PC-9 (cell line): ENCODE results near the gene TSSK6. TPM values are rescaled to one million over a fixed set of nuclear protein-coding genes. Genes with fewer than 3 reads are reported as not detected.
A peak's percentile ranks its signal among the peaks of the same experiment; 100 is the strongest.

Experiments
- BruUV-seq: library from RNA; stranded (reverse); fragments of 400-500 nt; replicated peaks from 2 replicates; lab custom pipeline; 2021; lab: Mats Ljungman, UMichigan
- CTCF ChIA-PET: fragments of 300-600 bp; sonication (Branson Sonifier 250); formaldehyde crosslinking; loops from one replicate; lab custom pipeline; 2022; ENCODE audit warnings: antibody characterized with exemption; lab: Charles Lee
- POLR2A ChIA-PET: fragments of 300-600 bp; sonication (Branson Sonifier 250); formaldehyde crosslinking; loops from one replicate; lab custom pipeline; 2022; ENCODE audit warnings: antibody characterized with exemption; ENCODE audit not compliant: unreplicated experiment; lab: Charles Lee
- DNase-seq, 2 experiments: peaks; one replicate each; pipeline versions ENCODE4 v3.0.0 to v3.0.0-alpha.2; 2015 to 2022; ENCODE audit warnings: mixed read lengths in 1 of 2
- H2AFZ ChIP-seq: fragments of 200-600 bp; sonication (generic); 2 replicates; pipeline ENCODE4 v1.8.1; 2017; ENCODE audit warnings: antibody characterized with exemption
- H3F3A ChIP-seq: fragments of 200-600 bp; sonication (generic); 2 replicates; pipeline ENCODE4 v1.8.1; 2017; ENCODE audit warnings: antibody characterized with exemption, mild to moderate bottlenecking, low read depth; ENCODE audit not compliant: insufficient read depth
- H3K27ac ChIP-seq: fragments of 200-600 bp; sonication (generic); 2 replicates; pipeline ENCODE4 v1.6.1; 2016; ENCODE audit warnings: mixed run types
- H3K27me3 ChIP-seq: fragments of 200-600 bp; sonication (generic); 2 replicates; pipeline ENCODE4 v1.6.1; 2016; ENCODE audit warnings: low read depth, mixed run types; ENCODE audit not compliant: insufficient read depth
- H3K36me3 ChIP-seq: fragments of 200-600 bp; sonication (generic); 2 replicates; pipeline ENCODE4 v1.6.1; 2016; ENCODE audit warnings: low read depth, mixed run types
- H3K4me1 ChIP-seq: fragments of 200-600 bp; sonication (generic); replicated peaks from 2 replicates; pipeline ENCODE4 v1.6.1; 2016; ENCODE audit warnings: mixed run types; ENCODE audit not compliant: insufficient read depth
- H3K4me2 ChIP-seq: fragments of 200-600 bp; sonication (generic); 2 replicates; pipeline ENCODE4 v1.6.1; 2017; ENCODE audit warnings: mixed run types
- H3K4me3 ChIP-seq: fragments of 200-600 bp; sonication (generic); 2 replicates; pipeline ENCODE4 v1.6.1; 2016; ENCODE audit warnings: mixed run types
- H3K79me2 ChIP-seq: fragments of 200-600 bp; sonication (generic); 2 replicates; pipeline ENCODE4 v1.6.1; 2017; ENCODE audit warnings: low read depth, mixed run types
- H3K9me2 ChIP-seq: fragments of 200-600 bp; sonication (generic); 2 replicates; pipeline ENCODE4 v1.8.1; 2017; ENCODE audit warnings: mild to moderate bottlenecking; ENCODE audit not compliant: insufficient read depth
- H3K9me3 ChIP-seq: fragments of 200-600 bp; sonication (generic); 2 replicates; pipeline ENCODE4 v1.8.1; 2016; ENCODE audit warnings: low read depth; ENCODE audit not compliant: insufficient read depth
- H4K20me1 ChIP-seq: fragments of 200-600 bp; sonication (generic); 2 replicates; pipeline ENCODE4 v1.8.1; 2017; ENCODE audit not compliant: insufficient read depth
- CTCF ChIP-seq: fragments of 200-600 bp; sonication (generic); conservative IDR thresholded peaks from 2 replicates; pipeline ENCODE4 v1.6.1; 2017; ENCODE audit warnings: mixed run types, antibody characterized with exemption, mild to moderate bottlenecking, moderate library complexity
- EZH2 ChIP-seq: fragments of 200-600 bp; sonication (generic); IDR thresholded peaks from 2 replicates; pipeline ENCODE4 v1.8.0; 2017; ENCODE audit warnings: antibody characterized with exemption, low read depth
- intact Hi-C: fragments of 100-400 bp; cut with micrococcal nuclease; formaldehyde crosslinking; loops from one replicate; pipeline ENCODE4 v1.10.0; 2022; ENCODE audit not compliant: unreplicated experiment
- total RNA-seq: library from RNA; stranded (reverse); gene quantifications from 2 replicates; pipeline ENCODE4 v1.2.3, GENCODE V29; 2021

The TSSK6 gene
- total RNA-seq, 1 experiment from 2014 or later: 2.0 TPM

- no peak overlapping the region for H3K27ac ChIP-seq
- intact Hi-C loops: loop anchor here (1.0 to 10.0 kb wide), 3 partner anchors 110 to 744 kb away; partner anchors contain the start of gene GMIP
- no peaks in the 10 kb centered on the region for H3K36me3 ChIP-seq
- no peaks in the 10 kb centered on the region for H3K79me2 ChIP-seq
- peaks cover 5% of the 10 kb centered on the region; the same call in 1 of the 2 replicates for H4K20me1 ChIP-seq
- no TSS peak for BruUV-seq
- no peaks in the 10 kb centered on the region for H3K4me1 ChIP-seq
- peaks cover 47% of the 10 kb centered on the region for H3F3A ChIP-seq
- TF ChIP-seq CTCF: no peak
- no peak for TF ChIP-seq EZH2
- POLR2A ChIA-PET: no interaction called here
- no peak overlapping the region for H2AFZ ChIP-seq
- CTCF ChIA-PET: interaction anchor here (0.6 to 1.9 kb wide), 3 partner anchors 20 to 43 kb away, joined by 4 to 19 read pairs (median 9); no protein-coding TSS in a partner anchor
- H3K4me2 ChIP-seq: 0 out of 2 replicates have a peak overlapping the region, but pooled peaks have one; percentile 31
- no peaks in the 10 kb centered on the region for H3K9me3 ChIP-seq
- H3K9me2 ChIP-seq: no peaks in the 10 kb centered on the region
- no peak overlapping the region for H3K4me3 ChIP-seq
- no peaks in the 10 kb centered on the region for H3K27me3 ChIP-seq
- no peak for DNase-seq
These were observed 17.7 kb upstream of the TSSK6 start for GRCh38 chr19:19532806-19533701.

- TF ChIP-seq CTCF (peak; percentile 99), EZH2 (no peak)
- Histone ChIP-seq H3K4me3 (no peak overlapping the region), H3K4me1 (no peaks in the 10 kb centered on the region), H3K9me2 (no peaks in the 10 kb centered on the region), H3K79me2 (no peaks in the 10 kb centered on the region), H3F3A (peaks cover 44% of the 10 kb centered on the region), H3K27ac (no peak overlapping the region), H2AFZ (no peak overlapping the region), H3K27me3 (no peaks in the 10 kb centered on the region), H4K20me1 (peaks cover 5% of the 10 kb centered on the region; the same call in 1 of the 2 replicates), H3K36me3 (peaks cover 5% of the 10 kb centered on the region; the same call in 1 of the 2 replicates), H3K9me3 (no peaks in the 10 kb centered on the region), H3K4me2 (peak overlapping the region; percentile 31; the same call in 1 of the 2 replicates)
- intact Hi-C loops: loop anchor here (1.0 to 10.0 kb wide), 3 partner anchors 111 to 745 kb away; partner anchors contain the start of gene GMIP
- POLR2A ChIA-PET: interaction anchor here (0.6 kb wide), 1 partner anchor 117 kb away, joined by 22 read pairs; no protein-coding TSS in a partner anchor
- TSS peak; percentile 9 for BruUV-seq
- peak in 1 of 2 experiments; percentile 74 for DNase-seq
- CTCF ChIA-PET: interaction anchor here (0.5 to 1.9 kb wide), 8 partner anchors 9 to 168 kb away, joined by 3 to 19 read pairs (median 6); partner anchors contain the start of genes ATP13A1 and GATAD2A
These were observed 16.8 kb upstream of the TSSK6 start for GRCh38 chr19:19531951-19532805.

GRCh38 chr19:19530889-19531288 is 15.5 kb upstream of the TSSK6 start:
- TF ChIP-seq EZH2: no peak
- no peak for TF ChIP-seq CTCF
- Histone ChIP-seq H2AFZ (no peak overlapping the region), H3K27me3 (no peaks in the 10 kb centered on the region), H3K9me3 (no peaks in the 10 kb centered on the region), H3K9me2 (no peaks in the 10 kb centered on the region), H3K4me3 (no peak overlapping the region), H4K20me1 (peaks cover 9% of the 10 kb centered on the region; the same call in 1 of the 2 replicates), H3K27ac (no peak overlapping the region), H3F3A (peaks cover 38% of the 10 kb centered on the region), H3K4me1 (no peaks in the 10 kb centered on the region), H3K79me2 (no peaks in the 10 kb centered on the region), H3K4me2 (no peak overlapping the region), H3K36me3 (peaks cover 5% of the 10 kb centered on the region; the same call in 1 of the 2 replicates)
- intact Hi-C loops: loop anchor here (5.0 to 10.0 kb wide), 2 partner anchors 244 to 746 kb away; no protein-coding TSS in a partner anchor
- no peak for DNase-seq
- ChIA-PET POLR2A (interaction anchor here (0.6 kb wide), 1 partner anchor 225 kb away, joined by 5 read pairs; no protein-coding TSS in a partner anchor), CTCF (no interaction called here)
- BruUV-seq: no TSS peak
